OCI-LY7 (cell line): ENCODE data around the gene PHKB. TPM values are rescaled to one million over a fixed set of nuclear protein-coding genes. Genes with fewer than 3 reads are reported as not detected.

Experiments used
- BruUV-seq: library from RNA; stranded (reverse); fragments of 400-500 nt; replicated peaks from 2 replicates; lab custom pipeline; 2021; lab: Mats Ljungman, UMichigan
- CTCF ChIA-PET: fragments of 300-600 bp; sonication (Branson Sonifier 250); formaldehyde crosslinking; loops from one replicate; lab custom pipeline; 2022; ENCODE audit warnings: antibody characterized with exemption; ENCODE audit not compliant: unreplicated experiment; lab: Charles Lee
- POLR2A ChIA-PET: fragments of 300-600 bp; sonication (Branson Sonifier 250); formaldehyde crosslinking; loops from one replicate; lab custom pipeline; 2022; ENCODE audit warnings: antibody characterized with exemption; lab: Charles Lee
- DNase-seq: peaks from one replicate; pipeline ENCODE4 v3.0.0-alpha.2; 2015; ENCODE audit warnings: low spot score
- H2AFZ ChIP-seq: fragments of 200-600 bp; sonication (generic), shearing (Covaris generic); 2 replicates; pipeline ENCODE4 v1.6.1; 2014; ENCODE audit warnings: mild to moderate bottlenecking, antibody characterized with exemption, low read length, moderate library complexity
- H3K27ac ChIP-seq: fragments of 200-600 bp; sonication (generic); 2 replicates; pipeline ENCODE4 v1.5.1; 2014; ENCODE audit warnings: mixed run types, low read depth, mild to moderate bottlenecking, moderate library complexity, low read length, inconsistent platforms; ENCODE audit not compliant: poor library complexity, severe bottlenecking
- H3K36me3 ChIP-seq: fragments of 200-600 bp; sonication (generic); 2 replicates; pipeline ENCODE4 v1.6.1; 2014; ENCODE audit warnings: mild to moderate bottlenecking, antibody characterized with exemption, low read length, moderate library complexity, mixed read lengths; ENCODE audit not compliant: insufficient read depth
- H3K4me1 ChIP-seq: fragments of 200-600 bp; sonication (generic); 2 replicates; pipeline ENCODE4 v1.5.1; 2014; ENCODE audit warnings: mild to moderate bottlenecking, low read length; ENCODE audit not compliant: insufficient read depth, poor library complexity, severe bottlenecking
- H3K4me2 ChIP-seq: fragments of 200-600 bp; sonication (generic); 2 replicates; pipeline ENCODE4 v1.6.1; 2014; ENCODE audit warnings: mild to moderate bottlenecking, low read length
- H3K4me3 ChIP-seq: fragments of 200-600 bp; sonication (generic); 2 replicates; pipeline ENCODE4 v1.5.1; 2014; ENCODE audit warnings: mild to moderate bottlenecking, low read depth, low read length; ENCODE audit not compliant: poor library complexity, severe bottlenecking
- H3K79me2 ChIP-seq: fragments of 200-600 bp; sonication (generic); 2 replicates; pipeline ENCODE4 v1.6.1; 2016; ENCODE audit warnings: low read depth, mild to moderate bottlenecking, low read length, moderate library complexity, mixed read lengths; ENCODE audit not compliant: insufficient read depth
- H3K9me2 ChIP-seq: fragments of 200-600 bp; sonication (generic); 2 replicates; pipeline ENCODE4 v1.6.1; 2016; ENCODE audit warnings: mild to moderate bottlenecking, low read length, mixed read lengths; ENCODE audit not compliant: insufficient read depth
- H3K9me3 ChIP-seq: fragments of 200-600 bp; sonication (generic); 2 replicates; pipeline ENCODE4 v1.6.1; 2014; ENCODE audit warnings: mild to moderate bottlenecking, mixed run types, low read length, mixed read lengths
- H4K20me1 ChIP-seq: fragments of 200-600 bp; sonication (generic); 2 replicates; pipeline ENCODE4 v1.6.1; 2014; ENCODE audit warnings: mild to moderate bottlenecking, antibody characterized with exemption, low read length, moderate library complexity, mixed read lengths; ENCODE audit not compliant: insufficient read depth
- EZH2phosphoT487 ChIP-seq: fragments of 200-600 bp; sonication (generic); IDR thresholded peaks from 2 replicates; pipeline ENCODE4 v1.6.1; 2018; ENCODE audit warnings: low read depth, borderline replicate concordance, mild to moderate bottlenecking, mixed run types, antibody characterized with exemption, low read length, moderate library complexity, mixed read lengths
- intact Hi-C: fragments of 100-400 bp; cut with micrococcal nuclease; formaldehyde crosslinking; loops from one replicate; pipeline ENCODE4 v1.10.0; 2022; ENCODE audit not compliant: unreplicated experiment
- total RNA-seq, 2 experiments: library from RNA; depleted of rRNA in 1 of 2; stranded (reverse); fragments of >200 nt in 1 of 2; shearing (Covaris generic) in 1 of 2; gene quantifications; 2 replicates each; pipeline ENCODE4 v1.2.3, GENCODE V29; 2014 to 2022
- TF ChIP-seq, protein P1 (sequence below): fragments of 200-600 bp; sonication (generic); conservative IDR thresholded peaks from 2 replicates; pipeline ENCODE4 v1.5.1; 2014; ENCODE audit warnings: mild to moderate bottlenecking, antibody characterized with exemption, low read length, moderate library complexity, mixed read lengths

Gene PHKB
- total RNA-seq, 2 experiments from 2014 or later: 56.9 to 93.1 TPM

DNA sequence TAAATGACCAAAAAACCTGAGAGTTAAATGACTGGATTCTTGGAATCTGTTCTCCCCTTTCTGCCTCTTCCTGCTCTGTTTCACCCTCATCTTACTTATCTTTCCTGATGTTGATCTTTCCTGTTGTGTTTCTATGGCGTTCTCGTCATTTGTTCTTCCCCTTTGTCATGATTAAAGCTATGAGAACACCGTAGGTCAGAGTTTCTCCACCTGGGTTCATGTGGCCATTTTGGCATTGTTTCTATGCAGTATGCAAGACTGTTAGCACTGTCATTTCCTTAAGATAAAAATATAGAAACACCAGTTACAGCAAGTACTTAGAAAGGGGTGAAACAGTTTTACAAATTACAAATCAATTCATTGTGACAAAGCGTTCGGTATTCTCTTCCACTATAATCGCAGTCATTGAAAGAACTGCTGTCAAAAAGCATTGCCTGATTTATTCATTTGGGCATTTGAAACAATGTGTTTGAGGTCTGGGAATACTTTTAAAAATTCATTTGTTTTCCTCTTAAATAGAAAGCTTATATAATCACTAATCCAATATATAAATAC is 166.0 kb downstream of the PHKB start:
- Histone ChIP-seq H3K79me2 (no peaks in the 10 kb centered on the region), H3K4me2 (no peak overlapping the region), H3K9me2 (no peaks in the 10 kb centered on the region), H3K36me3 (no peaks in the 10 kb centered on the region), H3K27ac (no peak overlapping the region), H3K4me1 (no peaks in the 10 kb centered on the region), H3K4me3 (no peak overlapping the region), H3K9me3 (no peaks in the 10 kb centered on the region), H2AFZ (no peak overlapping the region), H4K20me1 (no peaks in the 10 kb centered on the region)
- TF ChIP-seq, protein P1, sequence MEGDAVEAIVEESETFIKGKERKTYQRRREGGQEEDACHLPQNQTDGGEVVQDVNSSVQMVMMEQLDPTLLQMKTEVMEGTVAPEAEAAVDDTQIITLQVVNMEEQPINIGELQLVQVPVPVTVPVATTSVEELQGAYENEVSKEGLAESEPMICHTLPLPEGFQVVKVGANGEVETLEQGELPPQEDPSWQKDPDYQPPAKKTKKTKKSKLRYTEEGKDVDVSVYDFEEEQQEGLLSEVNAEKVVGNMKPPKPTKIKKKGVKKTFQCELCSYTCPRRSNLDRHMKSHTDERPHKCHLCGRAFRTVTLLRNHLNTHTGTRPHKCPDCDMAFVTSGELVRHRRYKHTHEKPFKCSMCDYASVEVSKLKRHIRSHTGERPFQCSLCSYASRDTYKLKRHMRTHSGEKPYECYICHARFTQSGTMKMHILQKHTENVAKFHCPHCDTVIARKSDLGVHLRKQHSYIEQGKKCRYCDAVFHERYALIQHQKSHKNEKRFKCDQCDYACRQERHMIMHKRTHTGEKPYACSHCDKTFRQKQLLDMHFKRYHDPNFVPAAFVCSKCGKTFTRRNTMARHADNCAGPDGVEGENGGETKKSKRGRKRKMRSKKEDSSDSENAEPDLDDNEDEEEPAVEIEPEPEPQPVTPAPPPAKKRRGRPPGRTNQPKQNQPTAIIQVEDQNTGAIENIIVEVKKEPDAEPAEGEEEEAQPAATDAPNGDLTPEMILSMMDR: no peak
- TF ChIP-seq EZH2phosphoT487: no peak
- BruUV-seq: no TSS peak
- no peak for DNase-seq
- CTCF ChIA-PET: no interaction called here
- intact Hi-C loops: no loop called here
- POLR2A ChIA-PET: interaction anchor here (0.7 kb wide), 1 partner anchor 392 kb away, joined by 3 read pairs; no protein-coding TSS in a partner anchor

DNA sequence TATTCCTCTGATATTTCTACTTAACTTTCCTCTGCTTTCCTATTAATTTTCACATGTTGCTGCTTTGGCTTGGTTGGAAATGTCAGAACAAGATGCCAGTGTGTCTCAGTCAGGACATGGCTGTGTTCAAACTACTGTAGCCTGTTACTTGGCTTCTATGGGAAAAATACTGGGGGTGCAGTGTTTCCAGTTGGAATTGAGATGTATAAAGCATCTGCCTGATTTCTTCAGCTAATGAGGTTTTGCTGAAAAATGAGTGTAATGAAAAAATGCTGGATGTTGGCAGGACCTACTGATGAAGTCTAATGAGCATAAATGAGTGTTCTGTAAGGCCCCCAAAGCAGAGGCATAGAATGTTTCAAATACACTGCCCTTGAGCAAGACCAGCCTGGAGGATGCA is 166.6 kb downstream of the PHKB start:
- no peak overlapping the region for H3K27ac ChIP-seq
- intact Hi-C loops: no loop called here
- H3K4me1 ChIP-seq: no peaks in the 10 kb centered on the region
- H3K4me3 ChIP-seq: no peak overlapping the region
- DNase-seq: no peak
- H2AFZ ChIP-seq: no peak overlapping the region
- no peaks in the 10 kb centered on the region for H3K36me3 ChIP-seq
- ChIA-PET POLR2A (interaction anchor here (0.7 kb wide), 1 partner anchor 393 kb away, joined by 3 read pairs; no protein-coding TSS in a partner anchor), CTCF (no interaction called here)
- H3K4me2 ChIP-seq: no peak overlapping the region
- TF ChIP-seq, protein P1: no peak
- TF ChIP-seq EZH2phosphoT487: no peak
- no peaks in the 10 kb centered on the region for H3K9me2 ChIP-seq
- no peaks in the 10 kb centered on the region for H3K9me3 ChIP-seq
- no TSS peak for BruUV-seq
- no peaks in the 10 kb centered on the region for H4K20me1 ChIP-seq
- no peaks in the 10 kb centered on the region for H3K79me2 ChIP-seq

DNA sequence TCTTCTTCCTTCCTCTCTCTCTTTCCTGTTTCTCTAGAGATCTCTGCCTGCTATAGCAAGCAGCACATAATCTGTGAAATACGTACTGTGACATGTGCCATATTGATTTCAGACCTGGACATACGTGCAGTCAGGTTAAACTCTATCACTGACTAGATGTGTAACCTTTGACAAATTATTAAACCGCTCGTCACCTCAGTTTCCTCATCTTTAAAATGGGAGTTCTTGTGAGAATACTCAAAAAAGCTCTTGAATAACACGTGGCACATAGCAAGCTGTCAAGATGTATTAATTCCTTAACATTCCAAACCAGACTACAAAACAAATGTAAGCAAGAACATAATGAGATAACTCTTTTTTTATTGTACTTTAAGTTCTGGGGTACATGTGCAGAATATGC is 170.0 kb downstream of the PHKB start:
- ChIA-PET CTCF (no interaction called here), POLR2A (no interaction called here)
- Histone ChIP-seq H3K4me2 (no peak overlapping the region), H3K36me3 (peaks cover 12% of the 10 kb centered on the region; the same call in 1 of the 2 replicates), H3K27ac (no peak overlapping the region), H2AFZ (no peak overlapping the region), H3K4me3 (no peak overlapping the region), H4K20me1 (no peaks in the 10 kb centered on the region), H3K79me2 (no peaks in the 10 kb centered on the region), H3K9me2 (no peaks in the 10 kb centered on the region), H3K9me3 (no peaks in the 10 kb centered on the region), H3K4me1 (no peaks in the 10 kb centered on the region)
- TF ChIP-seq EZH2phosphoT487: no peak
- TF ChIP-seq, protein P1: no peak
- intact Hi-C loops: no loop called here
- DNase-seq: no peak
- BruUV-seq: no TSS peak
